DMS79 treated with DMSO at 0.1 percent for 48 hours (cell line): ENCODE measurements around the gene NMRK1.

Source experiments
- DNase-seq: peaks from one replicate; lab custom pipeline; 2025; lab: John Stamatoyannopoulos, UW

The NMRK1 gene

GRCh38 chr9:75054368-75055001 lies 33.5 kb downstream of the NMRK1 start:
- no peak for DNase-seq

- no peak for DNase-seq
Observed at GRCh38 chr9:75053869-75054268, 34.1 kb downstream of the NMRK1 start.

DNA sequence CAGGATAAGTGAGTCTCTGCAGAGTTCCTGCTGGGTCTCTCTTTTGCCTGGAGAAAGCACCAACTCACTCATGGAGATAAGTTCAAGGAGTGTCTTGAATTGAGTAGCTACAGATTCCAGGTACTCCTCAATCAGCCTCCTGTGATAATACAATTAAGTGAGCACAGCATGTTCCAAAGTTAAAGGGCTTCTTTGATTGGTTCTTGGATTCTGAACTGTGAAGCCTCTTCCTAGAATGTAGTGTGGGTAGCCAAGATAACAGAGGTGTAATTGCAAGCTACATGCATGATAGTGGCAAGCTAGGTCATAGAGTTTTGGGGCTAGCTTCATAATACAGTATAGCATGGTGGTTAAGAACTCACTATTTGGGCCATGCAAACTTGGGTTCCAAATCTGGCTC lies 36.7 kb downstream of the NMRK1 start:
- no peak for DNase-seq

- DNase-seq: no peak
Observed at GRCh38 chr9:75047506-75047905, 40.4 kb downstream of the NMRK1 start.

- no peak for DNase-seq
Observed at GRCh38 chr9:75046725-75047345, 41.1 kb downstream of the NMRK1 start.

GRCh38 chr9:75041041-75041440 lies 46.9 kb downstream of the NMRK1 start:
- DNase-seq: no peak

DNA sequence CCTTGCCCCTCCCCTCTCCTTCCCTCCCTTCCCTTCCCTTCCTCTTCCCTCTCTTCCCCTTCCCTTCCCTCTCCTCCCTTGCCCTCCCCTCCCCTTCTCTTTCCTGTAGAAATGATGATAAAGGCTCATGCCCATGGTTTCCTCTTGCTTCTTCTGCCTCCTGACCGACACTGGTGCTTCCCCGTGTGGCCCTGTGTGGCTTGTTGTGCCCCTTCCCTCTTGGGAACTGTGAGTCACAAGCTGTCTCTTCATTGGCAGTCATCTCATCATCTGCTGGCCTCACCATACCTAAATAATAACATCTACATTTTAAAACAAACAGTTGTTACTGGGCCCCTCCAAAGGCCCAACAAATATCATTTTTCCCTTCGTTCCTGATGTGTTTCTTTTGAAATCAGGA lies 48.2 kb downstream of the NMRK1 start:
- DNase-seq: no peak

DNA sequence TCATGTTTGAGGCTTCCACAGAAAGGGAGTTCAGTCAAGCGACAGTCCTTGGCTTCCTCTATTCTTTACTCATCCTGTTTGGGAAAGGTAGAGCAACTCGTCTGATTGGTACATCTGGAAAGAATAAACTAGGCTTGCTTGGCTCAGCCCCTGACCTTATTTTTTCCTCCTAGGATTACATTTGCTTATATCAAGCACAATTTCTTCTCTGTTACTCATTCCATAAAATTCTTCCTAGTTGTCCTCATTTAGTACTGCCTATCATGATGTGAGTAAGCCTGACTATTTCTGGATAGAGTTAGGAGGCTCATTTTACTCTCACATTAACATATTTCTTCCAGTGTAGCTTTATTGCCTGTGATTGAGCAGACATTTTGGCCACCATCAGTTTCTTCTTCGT lies 48.9 kb downstream of the NMRK1 start:
- no peak for DNase-seq

- DNase-seq: no peak
Observed at GRCh38 chr9:75036793-75037192, 51.2 kb downstream of the NMRK1 start.

- no peak for DNase-seq
Observed at GRCh38 chr9:75033791-75034473, 54.0 kb downstream of the NMRK1 start.

- DNase-seq: no peak
Observed at GRCh38 chr9:75027187-75028107, 60.5 kb downstream of the NMRK1 start.

DNA sequence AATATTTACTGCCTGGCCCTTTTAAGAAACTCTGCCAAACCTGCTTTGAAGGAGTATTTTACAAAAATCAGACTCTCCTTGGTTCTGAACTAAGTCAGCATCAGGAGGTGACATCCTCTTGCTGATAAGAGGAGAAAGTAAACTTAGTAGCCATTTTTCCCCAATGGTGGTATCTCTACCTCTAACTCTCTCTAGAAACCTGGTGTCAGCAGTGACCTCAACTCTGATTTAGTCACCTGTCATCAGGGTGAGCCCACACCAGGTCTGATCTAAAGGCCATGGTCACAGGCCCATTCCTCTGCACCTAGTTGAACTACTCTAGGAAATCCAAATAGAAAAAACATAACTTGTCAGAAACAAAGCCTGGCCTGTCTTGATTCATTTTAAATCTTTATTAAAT lies 64.1 kb downstream of the NMRK1 start:
- DNase-seq: no peak

DNA sequence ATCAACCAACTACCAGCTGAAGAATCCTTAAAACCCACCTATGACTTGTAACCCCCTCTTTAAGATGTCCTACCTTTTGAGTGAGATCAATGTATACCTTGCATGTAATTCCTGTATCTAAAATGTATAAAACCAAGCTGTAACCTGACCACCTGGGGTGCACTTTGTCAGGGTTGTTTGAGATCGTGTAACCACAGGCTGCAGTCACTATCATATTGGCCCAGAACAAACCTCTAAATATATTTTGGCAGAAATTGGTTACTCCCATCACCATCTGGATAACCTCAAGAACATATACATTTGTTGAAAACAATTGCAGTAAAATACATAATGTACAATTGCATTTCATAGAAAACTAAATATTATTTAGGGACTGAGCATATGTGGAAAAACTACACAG lies 68.3 kb downstream of the NMRK1 start:
- DNase-seq: no peak

- DNase-seq: no peak
Observed at GRCh38 chr9:75019022-75019421, 68.9 kb downstream of the NMRK1 start.

GRCh38 chr9:75017378-75017777 lies 70.6 kb downstream of the NMRK1 start:
- DNase-seq: no peak

GRCh38 chr9:75013735-75014134 lies 74.2 kb downstream of the NMRK1 start:
- DNase-seq: no peak
